NT2/D1 (cell line): Measurements from ENCODE around the gene SDK1.

Experiments used
- DNase-seq: peaks from one replicate; pipeline ENCODE4 v3.0.0-alpha.2; 2011; ENCODE audit warnings: low read depth, low spot score
- H3K27me3 ChIP-seq: 2 replicates; pipeline ENCODE4 v1.6.0; 2011; ENCODE audit warnings: mild to moderate bottlenecking; ENCODE audit not compliant: insufficient read length, insufficient read depth
- H3K36me3 ChIP-seq: 2 replicates; pipeline ENCODE4 v1.6.1; 2011; ENCODE audit warnings: mild to moderate bottlenecking, low read length, mixed read lengths; ENCODE audit not compliant: insufficient read depth, insufficient read length
- H3K4me1 ChIP-seq: 2 replicates; pipeline ENCODE4 v1.5.1; 2011; ENCODE audit not compliant: insufficient read depth, insufficient read length
- H3K4me3 ChIP-seq: 2 replicates; pipeline ENCODE4 v1.5.1; 2011; ENCODE audit warnings: low read depth; ENCODE audit not compliant: insufficient read length
- H3K9ac ChIP-seq: 2 replicates; pipeline ENCODE4 v1.6.0; 2011; ENCODE audit warnings: low read depth; ENCODE audit not compliant: insufficient read length
- H3K9me3 ChIP-seq: 2 replicates; pipeline ENCODE4 v1.5.1; 2011; ENCODE audit warnings: mild to moderate bottlenecking, low read length; ENCODE audit not compliant: insufficient read depth
- SUZ12 ChIP-seq: IDR thresholded peaks from 2 replicates; pipeline ENCODE4 v1.6.1; 2011; ENCODE audit not compliant: insufficient read length, insufficient read depth; ENCODE audit errors: extremely low read depth
- YY1 ChIP-seq: IDR thresholded peaks from 2 replicates; pipeline ENCODE4 v1.6.1; 2011; ENCODE audit not compliant: insufficient read length, insufficient read depth
- ZNF274 ChIP-seq: IDR thresholded peaks from 2 replicates; pipeline ENCODE4 v1.6.1; 2011; ENCODE audit warnings: mild to moderate bottlenecking, low read depth, low read length

Gene SDK1

GRCh38 chr7:4204513-4205165, 903.6 kb downstream of the SDK1 start:
- TF ChIP-seq YY1 = no peak
- no peak for TF ChIP-seq SUZ12
- Histone ChIP-seq H3K27me3 (no peaks in the 10 kb centered on the region), H3K4me3 (no peak overlapping the region), H3K36me3 (no peaks in the 10 kb centered on the region), H3K9ac (no peak overlapping the region), H3K9me3 (no peaks in the 10 kb centered on the region; the same call in 1 of the 2 replicates), H3K4me1 (peaks cover 10% of the 10 kb centered on the region)
- DNase-seq = no peak

GRCh38 chr7:4205828-4206227, 904.8 kb downstream of the SDK1 start:
- no peak overlapping the region for H3K4me3 ChIP-seq
- no peak for TF ChIP-seq ZNF274
- no peak for TF ChIP-seq SUZ12
- DNase-seq = no peak
- no peaks in the 10 kb centered on the region for H3K9me3 ChIP-seq
- H3K4me1 ChIP-seq = peaks cover 10% of the 10 kb centered on the region
- no peaks in the 10 kb centered on the region for H3K36me3 ChIP-seq
- no peak overlapping the region for H3K9ac ChIP-seq
- no peaks in the 10 kb centered on the region for H3K27me3 ChIP-seq

GRCh38 chr7:4207011-4207410, 906.0 kb downstream of the SDK1 start:
- Histone ChIP-seq H3K36me3 (no peaks in the 10 kb centered on the region), H3K9me3 (no peaks in the 10 kb centered on the region), H3K4me1 (peaks cover 10% of the 10 kb centered on the region), H3K27me3 (no peaks in the 10 kb centered on the region), H3K4me3 (no peak overlapping the region), H3K9ac (no peak overlapping the region)
- no peak for TF ChIP-seq SUZ12
- TF ChIP-seq YY1 = no peak
- TF ChIP-seq ZNF274 = no peak
- no peak for DNase-seq

- TF ChIP-seq SUZ12 = no peak
- TF ChIP-seq YY1 = no peak
- no peak for TF ChIP-seq ZNF274
- no peak for DNase-seq
- H3K4me3 ChIP-seq = no peak overlapping the region
- H3K36me3 ChIP-seq = no peaks in the 10 kb centered on the region
- H3K4me1 ChIP-seq = peaks cover 3% of the 10 kb centered on the region
- H3K9ac ChIP-seq = no peak overlapping the region
- H3K27me3 ChIP-seq = no peaks in the 10 kb centered on the region
- H3K9me3 ChIP-seq = no peaks in the 10 kb centered on the region
Observed at GRCh38 chr7:4208086-4208485, 907.0 kb downstream of the SDK1 start.

GRCh38 chr7:4208586-4208985, 907.5 kb downstream of the SDK1 start:
- Histone ChIP-seq H3K4me1 (peaks cover 3% of the 10 kb centered on the region), H3K27me3 (no peaks in the 10 kb centered on the region), H3K9ac (no peak overlapping the region), H3K9me3 (no peaks in the 10 kb centered on the region), H3K4me3 (no peak overlapping the region), H3K36me3 (no peaks in the 10 kb centered on the region)
- no peak for TF ChIP-seq SUZ12
- DNase-seq = no peak

GRCh38 chr7:4209126-4209525, 908.1 kb downstream of the SDK1 start:
- TF ChIP-seq ZNF274 = no peak
- TF ChIP-seq SUZ12 = no peak
- TF ChIP-seq YY1 = no peak
- Histone ChIP-seq H3K27me3 (no peaks in the 10 kb centered on the region), H3K4me1 (peaks cover 3% of the 10 kb centered on the region), H3K4me3 (no peak overlapping the region), H3K9ac (no peak overlapping the region), H3K36me3 (no peaks in the 10 kb centered on the region), H3K9me3 (no peaks in the 10 kb centered on the region)
- DNase-seq = no peak

- H3K4me1 ChIP-seq = peaks cover under 1% of the 10 kb centered on the region
- no peak overlapping the region for H3K9ac ChIP-seq
- no peak for DNase-seq
- H3K4me3 ChIP-seq = no peak overlapping the region
- no peak for TF ChIP-seq YY1
- TF ChIP-seq ZNF274 = no peak
- TF ChIP-seq SUZ12 = no peak
- no peaks in the 10 kb centered on the region for H3K9me3 ChIP-seq
- H3K36me3 ChIP-seq = no peaks in the 10 kb centered on the region
- H3K27me3 ChIP-seq = no peaks in the 10 kb centered on the region
Observed at GRCh38 chr7:4209966-4210365, 908.9 kb downstream of the SDK1 start.
